Measurements from ENCODE around the gene C2orf42.
"Not testable (repeated sequence)": the region's sequence is repeated elsewhere in the genome, so short reads cannot be mapped to it uniquely, and the experiment has no call there.

C2orf42 gene

GRCh38 chr2:70160545-70160944 lies 30.3 kb downstream of the C2orf42 start:
- H3K4me1 ChIP-seq (ENCODE audit: control insufficient read depth, insufficient read depth, low read length), result no peaks in the 10 kb centered on the region
- no peaks in the 10 kb centered on the region for H3K36me3 ChIP-seq (ENCODE audit: control insufficient read depth, insufficient read depth, low read length)
- H3K27me3 ChIP-seq (ENCODE audit: control insufficient read depth, insufficient read depth, low read length), result no peaks in the 10 kb centered on the region
- H3K9ac ChIP-seq (ENCODE audit: low read length), result no peak overlapping the region
- no peak overlapping the region for H3K4me3 ChIP-seq (ENCODE audit: low read length)
- H3K9me3 ChIP-seq (ENCODE audit: control insufficient read depth, low read length), result no peaks in the 10 kb centered on the region

- H3K4me3 ChIP-seq (ENCODE audit: low read length); H3K9ac ChIP-seq (ENCODE audit: low read length); H3K4me1 ChIP-seq (ENCODE audit: control insufficient read depth, insufficient read depth, low read length); H3K9me3 ChIP-seq (ENCODE audit: control insufficient read depth, low read length); H3K27me3 ChIP-seq (ENCODE audit: control insufficient read depth, insufficient read depth, low read length); H3K36me3 ChIP-seq (ENCODE audit: control insufficient read depth, insufficient read depth, low read length): not testable (repeated sequence)
Observed at GRCh38 chr2:70149130-70149686, 41.6 kb downstream of the C2orf42 start.

- H3K27me3 ChIP-seq (ENCODE audit: control insufficient read depth, insufficient read depth, low read length); H3K9ac ChIP-seq (ENCODE audit: low read length); H3K4me3 ChIP-seq (ENCODE audit: low read length); H3K4me1 ChIP-seq (ENCODE audit: control insufficient read depth, insufficient read depth, low read length); H3K36me3 ChIP-seq (ENCODE audit: control insufficient read depth, insufficient read depth, low read length); H3K9me3 ChIP-seq (ENCODE audit: control insufficient read depth, low read length): not testable (repeated sequence)
Observed at GRCh38 chr2:70148211-70148760, 42.5 kb downstream of the C2orf42 start.

- Histone ChIP-seq H3K9ac (ENCODE audit: low read length) (no peak overlapping the region), H3K36me3 (ENCODE audit: control insufficient read depth, insufficient read depth, low read length) (no peaks in the 10 kb centered on the region), H3K4me1 (ENCODE audit: control insufficient read depth, insufficient read depth, low read length) (peaks cover 15% of the 10 kb centered on the region), H3K4me3 (ENCODE audit: low read length) (no peak overlapping the region), H3K27me3 (ENCODE audit: control insufficient read depth, insufficient read depth, low read length) (no peaks in the 10 kb centered on the region), H3K9me3 (ENCODE audit: control insufficient read depth, low read length) (no peaks in the 10 kb centered on the region)
Observed at GRCh38 chr2:70145851-70146739, 44.7 kb downstream of the C2orf42 start.

GRCh38 chr2:70145144-70145490 lies 45.7 kb downstream of the C2orf42 start:
- Histone ChIP-seq H3K9ac (ENCODE audit: low read length) (no peak overlapping the region), H3K4me3 (ENCODE audit: low read length) (no peak overlapping the region), H3K4me1 (ENCODE audit: control insufficient read depth, insufficient read depth, low read length) (peaks cover 22% of the 10 kb centered on the region), H3K27me3 (ENCODE audit: control insufficient read depth, insufficient read depth, low read length) (no peaks in the 10 kb centered on the region), H3K36me3 (ENCODE audit: control insufficient read depth, insufficient read depth, low read length) (no peaks in the 10 kb centered on the region), H3K9me3 (ENCODE audit: control insufficient read depth, low read length) (no peaks in the 10 kb centered on the region)

- Histone ChIP-seq H3K27me3 (ENCODE audit: control insufficient read depth, insufficient read depth, low read length) (no peaks in the 10 kb centered on the region), H3K9me3 (ENCODE audit: control insufficient read depth, low read length) (no peaks in the 10 kb centered on the region), H3K4me1 (ENCODE audit: control insufficient read depth, insufficient read depth, low read length) (peaks cover 22% of the 10 kb centered on the region), H3K36me3 (ENCODE audit: control insufficient read depth, insufficient read depth, low read length) (no peaks in the 10 kb centered on the region), H3K4me3 (ENCODE audit: low read length) (no peak overlapping the region), H3K9ac (ENCODE audit: low read length) (no peak overlapping the region)
Observed at GRCh38 chr2:70144443-70145143, 46.2 kb downstream of the C2orf42 start.

GRCh38 chr2:70143314-70144150 lies 47.3 kb downstream of the C2orf42 start:
- H3K9me3 ChIP-seq (ENCODE audit: control insufficient read depth, low read length), result no peaks in the 10 kb centered on the region
- H3K4me3 ChIP-seq (ENCODE audit: low read length), result peak overlapping the region; percentile 87
- peak overlapping the region; percentile 98 for H3K9ac ChIP-seq (ENCODE audit: low read length)
- H3K36me3 ChIP-seq (ENCODE audit: control insufficient read depth, insufficient read depth, low read length), result no peaks in the 10 kb centered on the region
- H3K27me3 ChIP-seq (ENCODE audit: control insufficient read depth, insufficient read depth, low read length), result no peaks in the 10 kb centered on the region
- H3K4me1 ChIP-seq (ENCODE audit: control insufficient read depth, insufficient read depth, low read length), result peaks cover 22% of the 10 kb centered on the region

GRCh38 chr2:70142590-70143313 lies 48.1 kb downstream of the C2orf42 start:
- no peaks in the 10 kb centered on the region for H3K27me3 ChIP-seq (ENCODE audit: control insufficient read depth, insufficient read depth, low read length)
- H3K36me3 ChIP-seq (ENCODE audit: control insufficient read depth, insufficient read depth, low read length), result no peaks in the 10 kb centered on the region
- peak overlapping the region; percentile 87 for H3K4me3 ChIP-seq (ENCODE audit: low read length)
- H3K4me1 ChIP-seq (ENCODE audit: control insufficient read depth, insufficient read depth, low read length), result peaks cover 22% of the 10 kb centered on the region
- H3K9ac ChIP-seq (ENCODE audit: low read length), result peak overlapping the region; percentile 98
- H3K9me3 ChIP-seq (ENCODE audit: control insufficient read depth, low read length), result no peaks in the 10 kb centered on the region

- Histone ChIP-seq H3K9ac (ENCODE audit: low read length) (peak overlapping the region; percentile 98), H3K4me3 (ENCODE audit: low read length) (peak overlapping the region; percentile 11), H3K27me3 (ENCODE audit: control insufficient read depth, insufficient read depth, low read length) (no peaks in the 10 kb centered on the region), H3K36me3 (ENCODE audit: control insufficient read depth, insufficient read depth, low read length) (no peaks in the 10 kb centered on the region), H3K9me3 (ENCODE audit: control insufficient read depth, low read length) (no peaks in the 10 kb centered on the region), H3K4me1 (ENCODE audit: control insufficient read depth, insufficient read depth, low read length) (peaks cover 22% of the 10 kb centered on the region)
Observed at GRCh38 chr2:70141902-70142589, 48.8 kb downstream of the C2orf42 start.

GRCh38 chr2:70141212-70141901 lies 49.5 kb downstream of the C2orf42 start:
- Histone ChIP-seq H3K4me1 (ENCODE audit: control insufficient read depth, insufficient read depth, low read length) (peaks cover 22% of the 10 kb centered on the region), H3K4me3 (ENCODE audit: low read length) (peak overlapping the region; percentile 11), H3K27me3 (ENCODE audit: control insufficient read depth, insufficient read depth, low read length) (no peaks in the 10 kb centered on the region), H3K9me3 (ENCODE audit: control insufficient read depth, low read length) (no peaks in the 10 kb centered on the region), H3K9ac (ENCODE audit: low read length) (peak overlapping the region; percentile 98), H3K36me3 (ENCODE audit: control insufficient read depth, insufficient read depth, low read length) (no peaks in the 10 kb centered on the region)

Measured in mucosa of stomach (tissue), 1 donor.